HepG2 (cell line): ENCODE measurements around the gene TMEM74B. TPM values are rescaled to one million over a fixed set of nuclear protein-coding genes. Genes with fewer than 3 reads are reported as not detected.

Experiments
- ATF7-NPFF ChIP-seq: sonication (generic); formaldehyde crosslinking; IDR thresholded peaks from 2 replicates; pipeline ENCODE4 v1.8.1; 2023; ENCODE audit warnings: mild to moderate bottlenecking, low read depth, missing genetic modification reagents, moderate library complexity
- CREB1 ChIP-seq, 2 experiments: fragments of 450-650 bp in 1 of 2; IDR thresholded peaks; 2 replicates each; pipeline ENCODE4 v1.6.1; 2016 to 2017; ENCODE audit warnings: control low read depth in 1 of 2, mild to moderate bottlenecking in 1 of 2, missing compliant biosample characterization in 1 of 2, missing genetic modification characterization in 1 of 2
- DPF2 ChIP-seq: sonication (generic); formaldehyde crosslinking; IDR thresholded peaks from 2 replicates; pipeline ENCODE4 v1.4.0; 2020; ENCODE audit warnings: mild to moderate bottlenecking, low read depth, missing genetic modification reagents, borderline replicate concordance
- FOXO1 ChIP-seq: sonication (generic); formaldehyde crosslinking; IDR thresholded peaks from 2 replicates; pipeline ENCODE4 v1.4.0; 2020; ENCODE audit warnings: missing genetic modification reagents
- IKZF4 ChIP-seq: sonication (generic); formaldehyde crosslinking; IDR thresholded peaks from 2 replicates; pipeline ENCODE4 v1.5.1; 2020; ENCODE audit warnings: borderline replicate concordance, mild to moderate bottlenecking, low read depth, missing genetic modification reagents; ENCODE audit errors: not compliant biosample characterization
- MAFF ChIP-seq: IDR thresholded peaks from 2 replicates; pipeline ENCODE4 v1.6.1; 2011; ENCODE audit warnings: low read depth, low read length, improper control_type of control experiment
- MAFG ChIP-seq: sonication (generic); formaldehyde crosslinking; IDR thresholded peaks from 2 replicates; pipeline ENCODE4 v1.5.1; 2020; ENCODE audit warnings: mild to moderate bottlenecking, missing genetic modification reagents
- MED1 ChIP-seq: sonication (generic); formaldehyde crosslinking; IDR thresholded peaks from 2 replicates; pipeline ENCODE4 v1.4.0; 2020; ENCODE audit warnings: missing genetic modification reagents
- NFYC ChIP-seq: IDR thresholded peaks from 2 replicates; pipeline ENCODE4 v1.6.1; 2016; ENCODE audit warnings: missing genetic modification reagents, missing compliant biosample characterization
- PTBP1 ChIP-seq: fragments of 200-400 bp; formaldehyde crosslinking; IDR thresholded peaks from 2 replicates; pipeline ENCODE4 v1.6.1; 2018; ENCODE audit warnings: low read length, low read depth; ENCODE audit not compliant: poor library complexity, severe bottlenecking
- RARG ChIP-seq: sonication (generic); formaldehyde crosslinking; IDR thresholded peaks from 2 replicates; pipeline ENCODE4 v1.4.0; 2020; ENCODE audit warnings: low read depth, mild to moderate bottlenecking, missing genetic modification reagents
- RFX1 ChIP-seq: fragments of 450-650 bp; IDR thresholded peaks from 2 replicates; pipeline ENCODE4 v1.6.1; 2017
- SIN3B ChIP-seq: fragments of 150-350 bp; IDR thresholded peaks from 2 replicates; pipeline ENCODE4 v1.6.1; 2014; ENCODE audit warnings: low read length
- SP1 ChIP-seq, 2 experiments: fragments of 450-650 bp in 1 of 2; sonication (generic) in 1 of 2; formaldehyde crosslinking in 1 of 2; IDR thresholded peaks; 2 replicates each; pipeline versions ENCODE4 v1.4.0 to v1.6.1; 2016 to 2020; ENCODE audit warnings: missing genetic modification reagents in 1 of 2
- TCF12 ChIP-seq, 2 experiments: fragments of 450-650 bp in 1 of 2; sonication (generic) in 1 of 2; formaldehyde crosslinking in 1 of 2; IDR thresholded peaks; 2 replicates each; pipeline versions ENCODE4 v1.6.1 to v1.8.0; 2017 to 2022; ENCODE audit warnings: antibody characterized with exemption in 1 of 2, mild to moderate bottlenecking in 1 of 2, missing genetic modification reagents in 1 of 2, moderate library complexity in 1 of 2
- ZKSCAN1 ChIP-seq: fragments of 150-350 bp; IDR thresholded peaks from 2 replicates; pipeline ENCODE4 v1.6.1; 2014; ENCODE audit warnings: low read length
- ZNF563 ChIP-seq: sonication (generic); formaldehyde crosslinking; IDR thresholded peaks from 2 replicates; pipeline ENCODE4 v1.8.0; 2022; ENCODE audit warnings: mild to moderate bottlenecking, moderate library complexity, missing genetic modification reagents
- ZNF644 ChIP-seq: IDR thresholded peaks from 2 replicates; pipeline ENCODE4 v1.6.1; 2016; ENCODE audit warnings: low read depth
- ZZZ3 ChIP-seq: sonication (generic); formaldehyde crosslinking; IDR thresholded peaks from 2 replicates; pipeline ENCODE4 v1.4.0; 2020; ENCODE audit warnings: missing genetic modification reagents, mild to moderate bottlenecking, borderline replicate concordance
- polyA plus RNA-seq, 8 experiments: library from polyadenylated mRNA; depleted of rRNA in 3 of 8; stranded (reverse) in 7 of 8; unstranded in 1 of 8; fragments of >200 nt; fragmentation: Illumina TruSeq in 4 of 8; extraction: Trizol in 4 of 8; gene quantifications; 2 replicates each; pipeline versions ENCODE4 v1.2.1 to v1.2.3, GENCODE V29; 2011 to 2016; ENCODE audit warnings: low read depth in 4 of 8, missing spikeins in 1 of 8, mixed read lengths in 1 of 8; ENCODE audit not compliant: insufficient read depth in 1 of 8
- total RNA-seq, 5 experiments: library from RNA; depleted of rRNA; stranded (reverse); fragments of >200 nt; fragmentation: Illumina TruSeq; extraction: Trizol; gene quantifications; 2 replicates each; pipeline ENCODE4 v1.2.3, GENCODE V29; 2016; ENCODE audit warnings: low read depth in 1 of 5
- TF ChIP-seq, protein P1 (sequence below): sonication (generic); formaldehyde crosslinking; IDR thresholded peaks from 2 replicates; pipeline ENCODE4 v1.5.0; 2020; ENCODE audit warnings: missing genetic modification reagents
- TF ChIP-seq, protein P2 (sequence below): IDR thresholded peaks from 2 replicates; pipeline ENCODE4 v1.4.0; 2020; ENCODE audit warnings: mild to moderate bottlenecking, missing genetic modification reagents
- TF ChIP-seq, protein P3 (sequence below): sonication (generic); formaldehyde crosslinking; conservative IDR thresholded peaks from 2 replicates; pipeline ENCODE4 v1.8.0; 2022; ENCODE audit warnings: missing genetic modification reagents
- TF ChIP-seq, protein P4 (sequence below): sonication (generic); formaldehyde crosslinking; IDR thresholded peaks from 2 replicates; pipeline ENCODE4 v1.8.1; 2023; ENCODE audit warnings: missing genetic modification reagents, inconsistent platforms, borderline replicate concordance

TMEM74B gene
- total and polyA plus RNA-seq, 2 of the 13 experiments (the other 11 are each of a cell fraction or from before 2014, with no cell fraction given), result 4.7 to 18.4 TPM

DNA sequence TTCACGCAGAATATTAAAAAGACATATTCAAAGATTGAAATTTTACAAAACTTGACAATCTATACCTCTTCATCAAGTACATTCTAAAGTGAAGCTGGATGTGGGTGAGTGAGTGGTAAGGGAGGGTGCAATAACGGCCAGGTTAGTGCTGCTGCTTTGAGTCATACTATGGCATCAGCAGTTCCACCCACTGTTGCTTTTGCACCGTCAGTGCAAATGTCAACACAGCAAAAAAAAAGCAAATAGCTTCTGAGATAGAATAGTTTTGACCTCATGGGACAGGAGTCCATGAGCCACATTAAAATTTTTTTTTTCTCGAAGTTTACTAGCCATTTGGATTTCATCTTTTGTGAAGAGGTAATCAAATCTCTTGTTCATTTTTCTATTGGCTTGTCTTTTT is 34.6 kb downstream of the TMEM74B start (continued):
- TF ChIP-seq, protein P1, sequence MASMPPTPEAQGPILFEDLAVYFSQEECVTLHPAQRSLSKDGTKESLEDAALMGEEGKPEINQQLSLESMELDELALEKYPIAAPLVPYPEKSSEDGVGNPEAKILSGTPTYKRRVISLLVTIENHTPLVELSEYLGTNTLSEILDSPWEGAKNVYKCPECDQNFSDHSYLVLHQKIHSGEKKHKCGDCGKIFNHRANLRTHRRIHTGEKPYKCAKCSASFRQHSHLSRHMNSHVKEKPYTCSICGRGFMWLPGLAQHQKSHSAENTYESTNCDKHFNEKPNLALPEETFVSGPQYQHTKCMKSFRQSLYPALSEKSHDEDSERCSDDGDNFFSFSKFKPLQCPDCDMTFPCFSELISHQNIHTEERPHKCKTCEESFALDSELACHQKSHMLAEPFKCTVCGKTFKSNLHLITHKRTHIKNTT (CRISPR knock-in tag), result no peak
- TF ChIP-seq MAFF (peak; percentile 98), PTBP1 (no peak), NFYC (CRISPR knock-in tag) (no peak; the same call in 1 of the 2 replicates), RFX1 (no peak), CREB1 (IDR thresholded peaks at IDR 0.05) (peak; percentile 35; the same call in 1 of the 2 replicates), CREB1 (CRISPR knock-in tag; IDR thresholded peaks at IDR 0.05) (no peak), ZZZ3 (CRISPR knock-in tag) (no peak), MED1 (CRISPR knock-in tag) (0 out of 2 replicates have a peak, but pooled peaks have one; percentile 14), ATF7-NPFF (CRISPR knock-in tag) (no peak), DPF2 (no peak), ZNF644 (CRISPR knock-in tag) (0 out of 2 replicates have a peak, but pooled peaks have one; percentile 19), ZNF563 (no peak), FOXO1 (CRISPR knock-in tag) (0 out of 2 replicates have a peak, but pooled peaks have one; percentile 28), SP1 (IDR thresholded peaks at IDR 0.05) (no peak), SP1 (CRISPR knock-in tag; IDR thresholded peaks at IDR 0.05) (0 out of 2 replicates have a peak, but pooled peaks have one; percentile 16), MAFG (CRISPR knock-in tag) (0 out of 2 replicates have a peak, but pooled peaks have one; percentile 37), IKZF4 (CRISPR knock-in tag) (no peak), ZKSCAN1 (peak; percentile 51; the same call in 1 of the 2 replicates), RARG (no peak), TCF12 (IDR thresholded peaks at IDR 0.05) (no peak), TCF12 (CRISPR knock-in tag; IDR thresholded peaks at IDR 0.05) (no peak), SIN3B (no peak)
- TF ChIP-seq, protein P2, sequence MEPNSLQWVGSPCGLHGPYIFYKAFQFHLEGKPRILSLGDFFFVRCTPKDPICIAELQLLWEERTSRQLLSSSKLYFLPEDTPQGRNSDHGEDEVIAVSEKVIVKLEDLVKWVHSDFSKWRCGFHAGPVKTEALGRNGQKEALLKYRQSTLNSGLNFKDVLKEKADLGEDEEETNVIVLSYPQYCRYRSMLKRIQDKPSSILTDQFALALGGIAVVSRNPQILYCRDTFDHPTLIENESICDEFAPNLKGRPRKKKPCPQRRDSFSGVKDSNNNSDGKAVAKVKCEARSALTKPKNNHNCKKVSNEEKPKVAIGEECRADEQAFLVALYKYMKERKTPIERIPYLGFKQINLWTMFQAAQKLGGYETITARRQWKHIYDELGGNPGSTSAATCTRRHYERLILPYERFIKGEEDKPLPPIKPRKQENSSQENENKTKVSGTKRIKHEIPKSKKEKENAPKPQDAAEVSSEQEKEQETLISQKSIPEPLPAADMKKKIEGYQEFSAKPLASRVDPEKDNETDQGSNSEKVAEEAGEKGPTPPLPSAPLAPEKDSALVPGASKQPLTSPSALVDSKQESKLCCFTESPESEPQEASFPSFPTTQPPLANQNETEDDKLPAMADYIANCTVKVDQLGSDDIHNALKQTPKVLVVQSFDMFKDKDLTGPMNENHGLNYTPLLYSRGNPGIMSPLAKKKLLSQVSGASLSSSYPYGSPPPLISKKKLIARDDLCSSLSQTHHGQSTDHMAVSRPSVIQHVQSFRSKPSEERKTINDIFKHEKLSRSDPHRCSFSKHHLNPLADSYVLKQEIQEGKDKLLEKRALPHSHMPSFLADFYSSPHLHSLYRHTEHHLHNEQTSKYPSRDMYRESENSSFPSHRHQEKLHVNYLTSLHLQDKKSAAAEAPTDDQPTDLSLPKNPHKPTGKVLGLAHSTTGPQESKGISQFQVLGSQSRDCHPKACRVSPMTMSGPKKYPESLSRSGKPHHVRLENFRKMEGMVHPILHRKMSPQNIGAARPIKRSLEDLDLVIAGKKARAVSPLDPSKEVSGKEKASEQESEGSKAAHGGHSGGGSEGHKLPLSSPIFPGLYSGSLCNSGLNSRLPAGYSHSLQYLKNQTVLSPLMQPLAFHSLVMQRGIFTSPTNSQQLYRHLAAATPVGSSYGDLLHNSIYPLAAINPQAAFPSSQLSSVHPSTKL (CRISPR knock-in tag), result peak; percentile 40; the same call in 1 of the 2 replicates
- TF ChIP-seq, protein P3, sequence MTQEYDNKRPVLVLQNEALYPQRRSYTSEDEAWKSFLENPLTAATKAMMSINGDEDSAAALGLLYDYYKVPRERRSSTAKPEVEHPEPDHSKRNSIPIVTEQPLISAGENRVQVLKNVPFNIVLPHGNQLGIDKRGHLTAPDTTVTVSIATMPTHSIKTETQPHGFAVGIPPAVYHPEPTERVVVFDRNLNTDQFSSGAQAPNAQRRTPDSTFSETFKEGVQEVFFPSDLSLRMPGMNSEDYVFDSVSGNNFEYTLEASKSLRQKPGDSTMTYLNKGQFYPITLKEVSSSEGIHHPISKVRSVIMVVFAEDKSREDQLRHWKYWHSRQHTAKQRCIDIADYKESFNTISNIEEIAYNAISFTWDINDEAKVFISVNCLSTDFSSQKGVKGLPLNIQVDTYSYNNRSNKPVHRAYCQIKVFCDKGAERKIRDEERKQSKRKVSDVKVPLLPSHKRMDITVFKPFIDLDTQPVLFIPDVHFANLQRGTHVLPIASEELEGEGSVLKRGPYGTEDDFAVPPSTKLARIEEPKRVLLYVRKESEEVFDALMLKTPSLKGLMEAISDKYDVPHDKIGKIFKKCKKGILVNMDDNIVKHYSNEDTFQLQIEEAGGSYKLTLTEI, result no peak
- TF ChIP-seq, protein P4, sequence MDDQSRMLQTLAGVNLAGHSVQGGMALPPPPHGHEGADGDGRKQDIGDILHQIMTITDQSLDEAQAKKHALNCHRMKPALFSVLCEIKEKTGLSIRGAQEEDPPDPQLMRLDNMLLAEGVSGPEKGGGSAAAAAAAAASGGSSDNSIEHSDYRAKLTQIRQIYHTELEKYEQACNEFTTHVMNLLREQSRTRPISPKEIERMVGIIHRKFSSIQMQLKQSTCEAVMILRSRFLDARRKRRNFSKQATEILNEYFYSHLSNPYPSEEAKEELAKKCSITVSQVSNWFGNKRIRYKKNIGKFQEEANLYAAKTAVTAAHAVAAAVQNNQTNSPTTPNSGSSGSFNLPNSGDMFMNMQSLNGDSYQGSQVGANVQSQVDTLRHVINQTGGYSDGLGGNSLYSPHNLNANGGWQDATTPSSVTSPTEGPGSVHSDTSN (CRISPR knock-in tag), result no peak
